GM12864 (cell line): ENCODE measurements around the gene SEPTIN5.

ENCODE experiments used
- DNase-seq: peaks from one replicate; pipeline ENCODE4 v3.0.0-alpha.2; 2011; ENCODE audit warnings: low read depth
- H3K4me3 ChIP-seq: 2 replicates; pipeline ENCODE4 v1.5.1; 2011; ENCODE audit warnings: mild to moderate bottlenecking, low read depth, low read length, control low read depth
- TF ChIP-seq, protein P1 (sequence below): IDR thresholded peaks from 2 replicates; pipeline ENCODE4 v1.5.1; 2011; ENCODE audit warnings: low read depth, mild to moderate bottlenecking, moderate library complexity, low read length, control low read depth, inconsistent platforms; ENCODE audit errors: missing control alignments

SEPTIN5 gene

DNA sequence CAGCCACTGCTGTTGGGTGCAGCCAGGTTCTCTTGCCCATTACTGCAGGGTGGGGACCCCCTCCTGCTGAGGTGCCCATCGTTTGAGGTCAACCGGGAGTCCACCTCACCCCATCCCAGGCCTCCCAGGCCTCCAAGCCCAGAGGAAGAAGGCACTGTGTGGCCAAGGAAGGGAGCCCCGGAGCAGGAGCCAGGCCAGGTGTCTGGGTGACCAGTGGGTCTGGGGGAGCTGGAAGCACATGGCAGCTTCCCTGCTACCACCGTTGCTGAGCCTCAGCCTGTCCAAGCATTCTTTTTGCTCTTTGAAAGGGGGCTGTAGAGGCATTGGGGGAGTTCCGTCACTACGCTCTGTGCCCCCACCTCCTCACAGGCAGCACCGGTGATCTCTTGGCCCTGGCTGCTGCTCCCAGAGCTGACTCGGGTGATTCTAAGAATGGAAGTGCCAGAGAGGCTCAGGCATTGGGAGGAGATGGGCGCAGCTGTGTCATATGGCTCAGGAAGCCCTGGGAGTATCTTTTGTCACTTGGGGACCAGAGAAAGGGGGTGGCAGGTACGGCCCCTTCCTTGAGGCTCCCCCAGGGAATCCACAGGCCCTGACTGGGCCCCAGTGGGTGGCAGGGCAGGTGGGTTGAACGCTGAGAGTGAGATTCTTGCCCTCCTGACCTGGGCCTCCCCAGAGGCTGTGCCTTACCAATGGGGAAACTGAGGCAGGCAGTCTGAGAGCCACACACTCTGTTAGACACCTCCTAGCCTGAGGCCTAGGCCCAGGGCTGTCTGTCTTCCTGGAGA, 1.9 kb downstream of the SEPTIN5 start:
- TF ChIP-seq, protein P1, sequence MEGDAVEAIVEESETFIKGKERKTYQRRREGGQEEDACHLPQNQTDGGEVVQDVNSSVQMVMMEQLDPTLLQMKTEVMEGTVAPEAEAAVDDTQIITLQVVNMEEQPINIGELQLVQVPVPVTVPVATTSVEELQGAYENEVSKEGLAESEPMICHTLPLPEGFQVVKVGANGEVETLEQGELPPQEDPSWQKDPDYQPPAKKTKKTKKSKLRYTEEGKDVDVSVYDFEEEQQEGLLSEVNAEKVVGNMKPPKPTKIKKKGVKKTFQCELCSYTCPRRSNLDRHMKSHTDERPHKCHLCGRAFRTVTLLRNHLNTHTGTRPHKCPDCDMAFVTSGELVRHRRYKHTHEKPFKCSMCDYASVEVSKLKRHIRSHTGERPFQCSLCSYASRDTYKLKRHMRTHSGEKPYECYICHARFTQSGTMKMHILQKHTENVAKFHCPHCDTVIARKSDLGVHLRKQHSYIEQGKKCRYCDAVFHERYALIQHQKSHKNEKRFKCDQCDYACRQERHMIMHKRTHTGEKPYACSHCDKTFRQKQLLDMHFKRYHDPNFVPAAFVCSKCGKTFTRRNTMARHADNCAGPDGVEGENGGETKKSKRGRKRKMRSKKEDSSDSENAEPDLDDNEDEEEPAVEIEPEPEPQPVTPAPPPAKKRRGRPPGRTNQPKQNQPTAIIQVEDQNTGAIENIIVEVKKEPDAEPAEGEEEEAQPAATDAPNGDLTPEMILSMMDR = no peak
- H3K4me3 ChIP-seq = no peak overlapping the region
- no peak for DNase-seq

DNA sequence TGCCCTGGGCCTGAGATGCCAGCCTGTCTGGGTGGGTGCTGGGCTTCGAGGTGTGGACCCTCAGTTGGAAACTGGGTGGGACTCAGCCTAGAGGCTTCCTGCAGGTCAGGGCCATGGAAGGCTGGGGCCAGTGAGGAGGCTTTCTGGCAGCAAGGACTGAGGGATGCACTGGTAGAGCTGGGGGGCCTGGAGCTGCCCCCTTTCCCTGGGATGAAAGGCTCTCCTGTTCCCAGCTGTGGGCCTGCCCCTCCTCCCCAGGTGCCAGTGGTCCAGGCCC, 2.5 kb downstream of the SEPTIN5 start:
- no peak for DNase-seq
- TF ChIP-seq, protein P1 = no peak
- H3K4me3 ChIP-seq = no peak overlapping the region

DNA sequence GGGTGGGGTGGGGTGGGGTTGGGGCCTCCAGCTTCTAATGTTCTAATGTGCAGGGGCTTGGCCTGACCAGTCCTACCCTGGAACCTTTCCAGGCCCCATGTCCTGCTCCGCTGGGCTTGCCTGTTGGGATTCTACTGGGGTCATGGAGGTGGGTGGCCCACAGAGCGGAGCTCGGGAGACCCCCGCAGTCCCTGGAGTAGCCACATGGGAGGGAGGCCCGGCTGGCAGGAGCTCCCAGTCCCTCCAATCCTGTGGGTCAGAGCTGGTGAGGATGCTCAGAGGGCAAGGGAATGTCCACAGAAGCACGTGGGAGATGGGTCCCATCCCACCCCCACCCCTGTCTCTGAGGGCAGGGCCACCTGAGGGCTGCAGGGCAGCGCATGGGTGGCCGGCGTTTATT, 2.9 kb downstream of the SEPTIN5 start:
- TF ChIP-seq, protein P1 = no peak
- no peak for DNase-seq
- no peak overlapping the region for H3K4me3 ChIP-seq

DNA sequence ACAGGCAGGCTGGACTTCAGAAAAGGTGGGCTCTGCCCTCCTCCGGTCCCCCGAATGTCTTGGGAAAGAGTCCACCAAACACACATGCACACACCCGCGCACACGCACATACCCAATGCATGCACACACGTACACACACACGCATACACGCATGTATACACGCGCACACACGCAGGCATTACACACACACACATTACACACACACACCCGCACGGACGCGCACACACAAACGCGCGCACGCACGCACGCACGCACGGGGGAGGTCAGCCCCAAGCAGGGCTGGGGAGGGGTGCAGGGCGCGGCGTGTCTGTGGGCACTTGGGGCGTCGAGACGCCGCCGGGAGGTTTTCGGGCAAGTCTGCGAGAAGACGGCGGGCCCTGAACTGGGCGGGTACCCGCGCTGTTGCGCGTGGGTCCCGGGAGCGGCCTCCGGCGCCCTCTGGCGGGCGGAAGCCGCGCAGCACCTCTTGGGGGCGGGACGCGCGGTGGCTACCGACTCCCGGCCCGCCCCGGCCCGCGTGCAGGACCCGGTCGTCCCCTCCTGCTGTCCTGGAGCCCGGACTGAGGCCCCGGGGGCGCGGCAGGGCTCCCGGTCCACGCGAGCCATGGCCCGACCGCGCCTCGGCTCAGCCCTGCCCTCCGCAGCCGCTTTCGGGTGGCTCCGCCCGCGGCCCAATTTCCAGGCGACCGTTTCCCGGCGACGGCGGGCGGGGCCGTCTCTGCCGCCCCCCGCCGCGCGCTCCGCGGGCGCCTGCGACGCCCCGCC, 3.6 kb downstream of the SEPTIN5 start:
- H3K4me3 ChIP-seq = peak overlapping the region; percentile 55
- no peak for DNase-seq
- TF ChIP-seq, protein P1 = peak; percentile 90

DNA sequence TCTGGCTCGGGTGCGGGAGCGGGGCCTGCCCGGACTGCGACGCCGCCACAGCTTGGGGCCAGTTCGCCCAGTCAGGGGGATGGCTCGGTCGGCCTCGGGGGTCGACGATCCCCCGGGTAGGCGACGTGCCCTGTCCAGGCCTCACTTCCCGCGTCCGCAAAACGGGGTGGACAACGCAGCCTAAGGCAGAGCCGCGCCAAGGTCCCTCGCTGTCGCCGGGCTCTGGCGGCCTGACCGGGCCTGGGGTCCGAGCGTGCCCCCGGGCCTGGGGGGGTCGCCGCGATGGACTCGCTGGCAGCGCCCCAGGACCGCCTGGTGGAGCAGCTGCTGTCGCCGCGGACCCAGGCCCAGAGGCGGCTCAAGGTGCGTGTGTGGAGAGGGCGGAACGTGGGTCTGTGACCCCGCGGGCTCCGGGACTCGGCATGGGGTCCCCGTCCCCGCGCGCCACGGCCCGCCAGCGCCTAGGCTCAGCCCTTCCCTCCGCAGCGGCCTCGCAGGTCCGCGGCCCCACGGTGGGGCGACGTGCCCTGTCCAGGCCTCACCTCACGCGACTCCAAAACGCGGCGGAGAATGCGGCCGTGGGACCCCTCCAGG, 4.2 kb downstream of the SEPTIN5 start:
- TF ChIP-seq, protein P1 = no peak
- no peak for DNase-seq
- peak overlapping the region; percentile 55 for H3K4me3 ChIP-seq

DNA sequence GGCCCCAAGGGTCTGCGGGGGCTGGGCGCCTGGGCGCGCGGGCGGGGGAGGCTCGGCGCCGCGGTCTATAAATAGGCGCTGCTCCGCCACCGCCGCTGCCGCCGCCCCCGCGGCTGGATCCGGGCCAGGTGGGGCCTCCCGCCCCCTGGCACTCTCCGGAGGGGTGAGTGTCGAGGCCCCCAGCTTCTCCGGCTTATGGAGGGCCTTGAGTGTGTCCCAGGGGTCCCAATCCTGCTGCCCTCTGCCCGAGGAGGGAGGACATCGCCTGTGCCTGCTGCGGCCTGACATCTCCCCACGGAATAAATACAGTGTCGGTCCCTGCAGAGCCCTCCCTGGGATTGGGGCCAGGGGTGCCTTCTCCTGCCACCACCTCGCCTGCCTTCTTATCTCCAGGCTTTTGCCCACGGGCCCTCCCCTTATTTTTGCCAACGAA, 4.8 kb downstream of the SEPTIN5 start:
- no peak for DNase-seq
- H3K4me3 ChIP-seq = no peak overlapping the region
- TF ChIP-seq, protein P1 = no peak
